Fibroblast of lung (primary cell): ENCODE results near the gene RBMY1B. TPM values are rescaled to one million over a fixed set of nuclear protein-coding genes. Genes with fewer than 3 reads are reported as not detected.

Experiments used
- polyA plus RNA-seq, 2 donors: library from polyadenylated mRNA; depleted of rRNA in 1 of 2; stranded (reverse) in 1 of 2; unstranded in 1 of 2; fragments of >200 nt; gene quantifications; 2 replicates each; pipeline ENCODE4 v1.2.1, GENCODE V29; 2011 to 2012; ENCODE audit warnings: missing spikeins in 1 of 2
- total RNA-seq: library from RNA; depleted of rRNA; stranded (reverse); fragments of >200 nt; gene quantifications from 2 replicates; pipeline ENCODE4 v1.2.1, GENCODE V29; 2014

The RBMY1B gene
- total and polyA plus RNA-seq, 2 donors (not counting 1 experiment from before 2014, with no cell fraction given), result not detected

Other genes starting within 250 kb of the RBMY1B start
- not detected in 2 replicates for gene RBMY1A1, start 23.5 kb downstream of the RBMY1B start, total RNA-seq
- not detected in 2 replicates for gene RBMY1A1, start 23.5 kb downstream of the RBMY1B start, polyA plus RNA-seq